Esophagus muscularis mucosa (tissue), 4 donors: ENCODE measurements around the gene KRT16. TPM values are rescaled to one million over a fixed set of nuclear protein-coding genes. Genes with fewer than 3 reads are reported as not detected.
"Not testable (repeated sequence)": the region's sequence is repeated elsewhere in the genome, so short reads cannot be mapped to it uniquely, and the experiment has no call there.

Experiments
- DNase-seq: peaks from one replicate; pipeline ENCODE4 v3.0.0-alpha.2; 2017; ENCODE audit errors: extremely low spot score
- H3K27ac ChIP-seq, 4 donors: fragments of 200-600 bp; sonication (generic); replicated peaks in 1 of 4; 1 replicate in 3 of 4; 2 replicates in 1 of 4; pipeline ENCODE4 v1.5.1; 2016 to 2019; ENCODE audit warnings: mild to moderate bottlenecking in 1 of 4
- H3K27me3 ChIP-seq, 4 donors: fragments of 200-600 bp; sonication (generic); one replicate each; pipeline versions ENCODE4 v1.5.1 to v1.6.0; 2016 to 2019
- H3K36me3 ChIP-seq, 4 donors: fragments of 200-600 bp; sonication (generic); one replicate each; pipeline ENCODE4 v1.5.1; 2016 to 2019
- H3K4me1 ChIP-seq, 4 donors: fragments of 200-600 bp; sonication (generic); one replicate each; pipeline ENCODE4 v1.5.1; 2016 to 2019
- H3K4me3 ChIP-seq, 4 donors: fragments of 200-600 bp; sonication (generic); 1 replicate in 2 of 4; 2 replicates in 2 of 4; pipeline ENCODE4 v1.5.1; 2016 to 2019; ENCODE audit warnings: mild to moderate bottlenecking in 4 of 4, moderate library complexity in 1 of 4
- H3K9me3 ChIP-seq, 4 donors: fragments of 200-600 bp; sonication (generic); 1 replicate in 3 of 4; 2 replicates in 1 of 4; pipeline ENCODE4 v1.5.1; 2016 to 2019
- CTCF ChIP-seq, 3 experiments: fragments of 200-600 bp in 2 of 3; fragments of 450-650 bp in 1 of 3; sonication (generic) in 2 of 3; IDR thresholded peaks; one replicate each; pipeline ENCODE4 v1.5.1; 2017 to 2019; ENCODE audit warnings: antibody characterized with exemption in 3 of 3, mild to moderate bottlenecking in 2 of 3, moderate library complexity in 1 of 3
- EP300 ChIP-seq: sonication (generic); formaldehyde crosslinking; IDR thresholded peaks from one replicate; pipeline ENCODE4 v1.6.1; 2017; ENCODE audit warnings: antibody characterized with exemption
- POLR2A ChIP-seq: fragments of 450-650 bp; IDR thresholded peaks from one replicate; pipeline ENCODE4 v1.6.1; 2017; ENCODE audit warnings: antibody characterized with exemption, moderate library complexity, mild to moderate bottlenecking, low read depth
- POLR2AphosphoS5 ChIP-seq, 2 donors: sonication (generic); formaldehyde crosslinking; IDR thresholded peaks; one replicate each; pipeline ENCODE4 v1.6.1; 2017; ENCODE audit warnings: antibody characterized with exemption in 2 of 2
- WGBS: methylation state at CpG from one replicate; pipeline ENCODE4 v1.1.5; 2018; 5-methylcytosine and 5-hydroxymethylcytosine counted together
- intact Hi-C: fragments of 100-400 bp; cut with DNase I; formaldehyde crosslinking; loops from one replicate; pipeline ENCODE4 v1.15.1; 2023
- total RNA-seq, 4 donors: library from RNA; depleted of rRNA; stranded (reverse); fragments of >200 nt; gene quantifications; one replicate each; pipeline versions ENCODE4 v1.1.0 to v1.2.1, GENCODE V29; 2016

KRT16 gene
- total RNA-seq, 4 donors from 2014 or later, result 1.7 TPM; not detected in 3

GRCh38 chr17:41620583-41621434 lies 8.2 kb upstream of the KRT16 start:
- Histone ChIP-seq H3K4me3 (no peak overlapping the region), H3K27ac (no peak overlapping the region), H3K27me3 (peaks cover 0 to 65% (median 0%) of the 10 kb centered on the region in 4 donors), H3K9me3 (no peaks in the 10 kb centered on the region), H3K36me3 (no peaks in the 10 kb centered on the region), H3K4me1 (no peaks in the 10 kb centered on the region)
- 76% methylated on average over 18 of the region's 21 CpGs for WGBS
- no peak for TF ChIP-seq POLR2AphosphoS5 (IDR thresholded peaks at IDR 0.05)
- TF ChIP-seq POLR2A, result no peak
- no peak for TF ChIP-seq EP300
- no peak for TF ChIP-seq CTCF (IDR thresholded peaks at IDR 0.05)
- intact Hi-C loops, result no loop called here
- DNase-seq, result no peak

GRCh38 chr17:41619927-41620582 lies 7.5 kb upstream of the KRT16 start:
- WGBS, result 82% methylated on average over 6 of the region's 6 CpGs
- intact Hi-C loops, H3K9me3 ChIP-seq, DNase-seq, H3K4me3 ChIP-seq, H3K27ac ChIP-seq, H3K4me1 ChIP-seq, H3K36me3 ChIP-seq: not testable (repeated sequence)
- H3K27me3 ChIP-seq, result peaks cover 0 to 65% (median 0%) of the 10 kb centered on the region in 4 donors

- Histone ChIP-seq H3K4me1 (no peaks in the 10 kb centered on the region), H3K4me3 (no peak overlapping the region), H3K36me3 (no peaks in the 10 kb centered on the region), H3K27me3 (peaks cover 0 to 64% (median 0%) of the 10 kb centered on the region in 4 donors), H3K9me3 (no peaks in the 10 kb centered on the region), H3K27ac (no peak overlapping the region)
- 89% methylated on average over 18 of the region's 20 CpGs for WGBS
- intact Hi-C loops, result no loop called here
- no peak for DNase-seq
- TF ChIP-seq CTCF (IDR thresholded peaks at IDR 0.05), result no peak
- TF ChIP-seq EP300, result no peak
- no peak for TF ChIP-seq POLR2A
- no peak for TF ChIP-seq POLR2AphosphoS5 (IDR thresholded peaks at IDR 0.05)
Measured at GRCh38 chr17:41619036-41619926, 6.7 kb upstream of the KRT16 start.

- Histone ChIP-seq H3K27ac (no peak overlapping the region), H3K27me3 (peaks cover 0 to 66% (median 0%) of the 10 kb centered on the region in 4 donors), H3K9me3 (no peaks in the 10 kb centered on the region), H3K4me3 (no peak overlapping the region), H3K4me1 (no peaks in the 10 kb centered on the region), H3K36me3 (no peaks in the 10 kb centered on the region)
- no peak for TF ChIP-seq POLR2A
- no peak for TF ChIP-seq POLR2AphosphoS5 (IDR thresholded peaks at IDR 0.05)
- no peak for TF ChIP-seq EP300
- TF ChIP-seq CTCF (IDR thresholded peaks at IDR 0.05), result no peak
- intact Hi-C loops, result no loop called here
- DNase-seq, result no peak
- 60% methylated on average over 13 of the region's 13 CpGs for WGBS
Measured at GRCh38 chr17:41618341-41619035, 5.9 kb upstream of the KRT16 start.
